Psoas muscle (tissue), 8 donors: Measurements from ENCODE around the gene MRPL19. TPM values are rescaled to one million over a fixed set of nuclear protein-coding genes. Genes with fewer than 3 reads are reported as not detected.
"Not testable (repeated sequence)": the region's sequence is repeated elsewhere in the genome, so short reads cannot be mapped to it uniquely, and the experiment has no call there.

ENCODE experiments used
- ATAC-seq, 4 donors: fragments of 200-7000 bp; cut with Tn5 transposase; one replicate each; pipeline ENCODE4 v1.9.1; 2020; ENCODE audit warnings: moderate library complexity in 3 of 4, mild to moderate bottlenecking in 2 of 4
- DNase-seq, 2 donors: peaks; one replicate each; pipeline ENCODE4 v3.0.0-alpha.2; 2020
- H3K27ac ChIP-seq: fragments of 200-600 bp; one replicate; pipeline ENCODE4 v1.8.0; 2022
- H3K27me3 ChIP-seq, 3 donors: fragments of 200-600 bp in 1 of 3; one replicate each; pipeline versions ENCODE4 v1.6.1 to v1.8.0; 2013 to 2022; ENCODE audit warnings: low read length in 2 of 3, mild to moderate bottlenecking in 2 of 3, moderate library complexity in 1 of 3; ENCODE audit not compliant: insufficient read depth in 3 of 3
- H3K36me3 ChIP-seq, 2 donors: fragments of 200-600 bp in 1 of 2; one replicate each; pipeline versions ENCODE4 v1.6.1 to v1.8.0; 2013 to 2022; ENCODE audit warnings: low read depth in 1 of 2, mild to moderate bottlenecking in 1 of 2, moderate library complexity in 1 of 2; ENCODE audit not compliant: insufficient read depth in 1 of 2
- H3K4me1 ChIP-seq: fragments of 200-600 bp; one replicate; pipeline ENCODE4 v1.8.0; 2022
- H3K4me3 ChIP-seq: fragments of 200-600 bp; one replicate; pipeline ENCODE4 v1.8.0; 2022; ENCODE audit warnings: mild to moderate bottlenecking
- H3K9me3 ChIP-seq: fragments of 200-600 bp; one replicate; pipeline ENCODE4 v1.8.0; 2022
- WGBS, 3 donors: extraction: QIAGEN DNeasy Blood & Tissue Kit; methylation state at CpG; one replicate each; pipeline versions ENCODE4 v1.1.6 to v1.1.7; 2013; 5-methylcytosine and 5-hydroxymethylcytosine counted together
- intact Hi-C, 2 donors: fragments of 100-400 bp; cut with DNase I; formaldehyde crosslinking; loops; one replicate each; pipeline versions ENCODE4 v1.11.0 to v1.14.2; 2022
- polyA plus RNA-seq, 3 donors: library from polyadenylated mRNA; stranded (reverse); fragments of 200-250 nt; gene quantifications; one replicate each; pipeline ENCODE4 v1.2.3, GENCODE V29; 2013
- total RNA-seq, 4 donors: library from RNA; stranded (reverse); fragmentation: NEBNext Ultra II Directional in 2 of 4; extraction: Animal tissue kit (Norgen Biotek cat#: 25700) in 2 of 4; gene quantifications; one replicate each; pipeline versions ENCODE4 v1.2.1 to v1.2.4, GENCODE V29; 2021 to 2023
- TF ChIP-seq, protein P1 (sequence below): fragments of 200-600 bp; IDR thresholded peaks from one replicate; pipeline ENCODE4 v1.8.0; 2022; ENCODE audit warnings: antibody characterized with exemption
- donor health status: healthy with polysubstance abuse.
- donor health status: DM: no; HTN: no; CAD: no; lungs with moderate emphysema.
- donor health status: Bipolar disorder and iron deficiency.
- donor health status: healthy.
- donor health status: DM: yes; HTN: yes; CAD: no.
- donor health status: DM: no; HTN: no; CAD: no.
- donor health status: DM: no; HTN: no; CAD: no.
- donor health status: DM: yes; HTN: yes; CAD: no.

Gene MRPL19
- total and polyA plus RNA-seq, 7 donors = 32.4 to 88.1 (median 68.6) TPM

DNA sequence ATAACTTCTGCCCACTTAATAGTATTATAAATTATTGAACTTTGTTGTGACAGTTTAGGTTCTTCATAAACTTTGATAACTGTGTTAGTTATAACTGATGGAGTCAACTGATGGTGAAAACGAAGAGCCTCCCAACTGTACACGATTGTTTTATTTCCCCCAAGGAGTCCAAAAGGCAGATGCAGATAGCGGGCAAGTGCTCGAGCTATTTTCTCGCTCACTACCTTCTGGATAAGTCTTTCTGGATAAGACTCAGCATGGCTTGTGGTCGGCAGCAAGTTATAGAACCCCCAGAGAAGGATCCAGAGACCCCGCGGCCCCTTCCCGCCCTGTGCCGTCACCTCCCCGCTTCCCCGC is 63.6 kb downstream of the MRPL19 start:
- peak overlapping the region; percentile 85 for H3K4me3 ChIP-seq
- DNase-seq (no peak), ATAC-seq (no peak)
- WGBS, 3 donors = 0 to 1% (median 1%) methylated on average over 12 of the region's 12 CpGs
- H3K36me3 ChIP-seq = peaks cover 0 to 17% of the 10 kb centered on the region in 2 donors
- H3K9me3 ChIP-seq = no peaks in the 10 kb centered on the region
- H3K27me3 ChIP-seq = no peaks in the 10 kb centered on the region
- peak overlapping the region; percentile 97 for H3K27ac ChIP-seq
- intact Hi-C loops = loop anchor here in 1 of 2 donors (10.0 kb wide), 1 partner anchor 755 kb away; the partner anchor contains the start of gene POLE4
- TF ChIP-seq, protein P1, sequence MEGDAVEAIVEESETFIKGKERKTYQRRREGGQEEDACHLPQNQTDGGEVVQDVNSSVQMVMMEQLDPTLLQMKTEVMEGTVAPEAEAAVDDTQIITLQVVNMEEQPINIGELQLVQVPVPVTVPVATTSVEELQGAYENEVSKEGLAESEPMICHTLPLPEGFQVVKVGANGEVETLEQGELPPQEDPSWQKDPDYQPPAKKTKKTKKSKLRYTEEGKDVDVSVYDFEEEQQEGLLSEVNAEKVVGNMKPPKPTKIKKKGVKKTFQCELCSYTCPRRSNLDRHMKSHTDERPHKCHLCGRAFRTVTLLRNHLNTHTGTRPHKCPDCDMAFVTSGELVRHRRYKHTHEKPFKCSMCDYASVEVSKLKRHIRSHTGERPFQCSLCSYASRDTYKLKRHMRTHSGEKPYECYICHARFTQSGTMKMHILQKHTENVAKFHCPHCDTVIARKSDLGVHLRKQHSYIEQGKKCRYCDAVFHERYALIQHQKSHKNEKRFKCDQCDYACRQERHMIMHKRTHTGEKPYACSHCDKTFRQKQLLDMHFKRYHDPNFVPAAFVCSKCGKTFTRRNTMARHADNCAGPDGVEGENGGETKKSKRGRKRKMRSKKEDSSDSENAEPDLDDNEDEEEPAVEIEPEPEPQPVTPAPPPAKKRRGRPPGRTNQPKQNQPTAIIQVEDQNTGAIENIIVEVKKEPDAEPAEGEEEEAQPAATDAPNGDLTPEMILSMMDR = no peak
- peaks cover 19% of the 10 kb centered on the region for H3K4me1 ChIP-seq

GRCh38 chr2:75710577-75711253 is 64.1 kb downstream of the MRPL19 start, which contains the start of gene GCFC2:
TSS of gene GCFC2 (minus strand) at chr2:75710915. CDS start at chr2:75710855, 60 bp downstream.
- DNase-seq = peak; percentile 92 to 94
- TF ChIP-seq, protein P1 = peak; percentile 33
- no peaks in the 10 kb centered on the region for H3K9me3 ChIP-seq
- intact Hi-C loops = loop anchor here in 1 of 2 donors (10.0 kb wide), 1 partner anchor 756 kb away; the partner anchor contains the start of gene POLE4
- H3K4me3 ChIP-seq = peak within 1 kb of the TSS; percentile 85
- H3K4me1 ChIP-seq = peaks cover 19% of the 10 kb centered on the region
- ATAC-seq = peak; percentile 97 to 98 (median 98)
- WGBS, 3 donors = 1% methylated on average over 59 to 66 of the region's 66 CpGs
- no peaks in the 10 kb centered on the region for H3K27me3 ChIP-seq
- H3K36me3 ChIP-seq = peaks cover 0 to 12% of the 10 kb centered on the region in 2 donors
- peak within 1 kb of the TSS; percentile 97 for H3K27ac ChIP-seq

DNA sequence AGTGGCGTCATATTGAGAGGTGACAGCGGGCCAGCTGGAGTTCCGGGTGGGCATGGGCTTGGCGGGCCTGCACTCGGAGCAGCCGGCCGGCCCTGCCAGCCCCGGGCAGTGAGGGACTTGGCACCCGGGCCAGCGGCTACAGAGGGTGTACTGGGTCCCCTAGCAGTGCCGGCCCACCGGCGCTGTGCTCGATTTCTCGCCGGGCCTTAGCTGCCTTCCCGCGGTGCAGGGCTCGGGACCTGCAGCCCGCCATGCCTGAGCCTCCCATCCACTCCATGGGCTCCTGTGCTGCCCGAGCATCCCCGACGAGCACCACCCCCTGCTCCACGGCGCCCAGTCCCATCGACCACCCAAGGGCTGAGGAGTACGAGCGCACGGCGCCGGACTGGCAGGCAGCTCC is 65.0 kb downstream of the MRPL19 start:
- H3K9me3 ChIP-seq, DNase-seq, H3K4me3 ChIP-seq, H3K36me3 ChIP-seq, ATAC-seq, H3K27ac ChIP-seq, H3K27me3 ChIP-seq: not testable (repeated sequence)
- 94 to 98% (median 97%) methylated on average over 28 to 31 of the region's 31 CpGs for WGBS, 3 donors
- peaks cover 10% of the 10 kb centered on the region for H3K4me1 ChIP-seq
- intact Hi-C loops = loop anchor here in 1 of 2 donors (10.0 kb wide), 1 partner anchor 757 kb away; the partner anchor contains the start of gene POLE4

GRCh38 chr2:75716406-75716805 is 69.8 kb downstream of the MRPL19 start:
- no peaks in the 10 kb centered on the region for H3K27me3 ChIP-seq
- no peaks in the 10 kb centered on the region for H3K9me3 ChIP-seq
- no peak overlapping the region for H3K4me3 ChIP-seq
- no peak for DNase-seq
- no peaks in the 10 kb centered on the region for H3K4me1 ChIP-seq
- TF ChIP-seq, protein P1 = no peak
- no peak for ATAC-seq
- intact Hi-C loops = loop anchor here in 1 of 2 donors (10.0 kb wide), 1 partner anchor 762 kb away; the partner anchor contains the start of gene POLE4
- no peaks in the 10 kb centered on the region for H3K36me3 ChIP-seq
- H3K27ac ChIP-seq = no peak overlapping the region
- WGBS, 3 donors = 23 to 34% (median 31%) methylated on average over 3 of the region's 3 CpGs

DNA sequence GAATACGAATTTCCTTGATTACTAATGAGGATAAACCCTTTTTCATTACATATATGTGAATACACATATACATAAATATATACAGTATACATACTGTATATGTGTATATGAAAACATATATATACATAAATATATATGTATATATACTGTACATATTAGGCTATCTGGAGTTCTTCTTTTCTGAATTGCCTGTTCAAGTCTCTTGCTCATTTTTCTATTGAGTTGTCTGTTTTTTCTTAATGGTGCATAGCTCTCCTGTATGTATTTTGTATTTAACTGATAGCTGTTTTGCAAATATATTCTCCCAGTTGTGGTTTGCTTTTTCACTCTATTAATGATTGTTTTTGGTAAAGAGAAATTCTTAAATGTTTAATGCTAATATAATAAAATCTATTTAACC is 73.0 kb downstream of the MRPL19 start:
- H3K27me3 ChIP-seq = no peaks in the 10 kb centered on the region
- ATAC-seq = no peak
- no peaks in the 10 kb centered on the region for H3K36me3 ChIP-seq
- H3K27ac ChIP-seq = no peak overlapping the region
- no peaks in the 10 kb centered on the region for H3K4me1 ChIP-seq
- DNase-seq = no peak
- WGBS, 3 donors = 89 to 98% (median 94%) methylated on average over 1 of the region's 1 CpG
- TF ChIP-seq, protein P1 = no peak
- H3K4me3 ChIP-seq = no peak overlapping the region
- H3K9me3 ChIP-seq = no peaks in the 10 kb centered on the region
- intact Hi-C loops = loop anchor here in 1 of 2 donors (10.0 kb wide), 1 partner anchor 765 kb away; the partner anchor contains the start of gene POLE4
